ENCODE measurements around the gene GOLGA7B.

The GOLGA7B gene

DNA sequence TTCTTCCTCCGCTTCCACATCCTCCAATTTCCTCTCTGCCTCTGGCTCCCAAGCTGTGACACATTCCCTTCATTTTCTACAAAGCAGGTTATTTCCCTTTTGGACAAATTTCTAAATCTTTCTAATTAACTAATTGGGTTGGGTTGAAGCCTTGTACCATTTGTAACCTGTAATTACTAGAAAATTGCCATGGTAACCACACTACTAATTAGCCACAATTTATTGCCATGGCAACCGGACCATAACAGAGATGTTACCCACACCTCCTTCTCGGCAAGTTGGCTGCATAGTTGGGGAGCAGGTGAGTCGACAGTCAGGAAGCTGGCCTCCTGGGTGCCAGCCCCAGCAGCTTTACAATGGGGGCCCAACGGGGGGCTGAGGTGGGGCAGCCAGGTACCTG, 61.6 kb downstream of the GOLGA7B start:
- Mint-ChIP-seq H3K4me3 (no peak overlapping the region), H3K27me3 (peaks cover 22% of the 10 kb centered on the region), H3K27ac (ENCODE audit: low read depth) (no peak overlapping the region), H3K9me3 (no peaks in the 10 kb centered on the region), H3K36me3 (ENCODE audit: insufficient read depth) (peaks cover 1% of the 10 kb centered on the region), H3K4me1 (peaks cover 9% of the 10 kb centered on the region)
- ATAC-seq (replicated peaks; ENCODE audit: extremely low read depth, poor library complexity, severe bottlenecking) (no peak), DNase-seq (ENCODE audit: low spot score in 2 of 2) (no peak)

GRCh38 chr10:97913193-97913592, 63.5 kb downstream of the GOLGA7B start:
- Mint-ChIP-seq H3K9me3 (no peaks in the 10 kb centered on the region), H3K36me3 (ENCODE audit: insufficient read depth) (peaks cover 1% of the 10 kb centered on the region), H3K27ac (ENCODE audit: low read depth) (no peak overlapping the region), H3K4me3 (no peak overlapping the region), H3K27me3 (peaks cover 17% of the 10 kb centered on the region), H3K4me1 (peaks cover 9% of the 10 kb centered on the region)
- ATAC-seq (replicated peaks; ENCODE audit: extremely low read depth, poor library complexity, severe bottlenecking): no peak
- DNase-seq (ENCODE audit: low spot score in 2 of 2): no peak

DNA sequence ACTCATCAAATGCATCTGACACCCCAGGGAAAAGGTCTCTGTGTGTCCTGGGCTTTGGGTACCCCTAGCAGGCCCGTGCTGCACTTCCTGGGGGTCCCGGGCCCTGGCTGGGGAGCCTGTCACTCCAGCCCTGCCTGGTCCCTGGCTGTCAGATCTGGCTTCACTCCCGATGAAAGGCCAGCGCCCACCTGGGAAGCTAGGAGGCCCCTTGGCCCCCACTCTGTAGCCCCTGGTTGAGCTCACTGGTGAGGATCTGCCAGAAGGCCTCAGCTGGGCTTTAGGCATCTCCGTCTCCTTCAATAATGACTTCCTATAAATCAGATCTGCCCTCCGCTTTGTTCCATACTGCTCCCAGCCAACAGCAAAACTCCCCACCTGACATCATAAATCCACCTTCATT, 64.0 kb downstream of the GOLGA7B start:
- H3K4me1 Mint-ChIP-seq: peaks cover 9% of the 10 kb centered on the region
- H3K4me3 Mint-ChIP-seq: no peak overlapping the region
- H3K36me3 Mint-ChIP-seq (ENCODE audit: insufficient read depth): no peaks in the 10 kb centered on the region
- H3K27me3 Mint-ChIP-seq: peaks cover 21% of the 10 kb centered on the region
- no peaks in the 10 kb centered on the region for H3K9me3 Mint-ChIP-seq
- DNase-seq (ENCODE audit: low spot score in 2 of 2): no peak
- no peak for ATAC-seq (replicated peaks; ENCODE audit: extremely low read depth, poor library complexity, severe bottlenecking)
- no peak overlapping the region for H3K27ac Mint-ChIP-seq (ENCODE audit: low read depth)

DNA sequence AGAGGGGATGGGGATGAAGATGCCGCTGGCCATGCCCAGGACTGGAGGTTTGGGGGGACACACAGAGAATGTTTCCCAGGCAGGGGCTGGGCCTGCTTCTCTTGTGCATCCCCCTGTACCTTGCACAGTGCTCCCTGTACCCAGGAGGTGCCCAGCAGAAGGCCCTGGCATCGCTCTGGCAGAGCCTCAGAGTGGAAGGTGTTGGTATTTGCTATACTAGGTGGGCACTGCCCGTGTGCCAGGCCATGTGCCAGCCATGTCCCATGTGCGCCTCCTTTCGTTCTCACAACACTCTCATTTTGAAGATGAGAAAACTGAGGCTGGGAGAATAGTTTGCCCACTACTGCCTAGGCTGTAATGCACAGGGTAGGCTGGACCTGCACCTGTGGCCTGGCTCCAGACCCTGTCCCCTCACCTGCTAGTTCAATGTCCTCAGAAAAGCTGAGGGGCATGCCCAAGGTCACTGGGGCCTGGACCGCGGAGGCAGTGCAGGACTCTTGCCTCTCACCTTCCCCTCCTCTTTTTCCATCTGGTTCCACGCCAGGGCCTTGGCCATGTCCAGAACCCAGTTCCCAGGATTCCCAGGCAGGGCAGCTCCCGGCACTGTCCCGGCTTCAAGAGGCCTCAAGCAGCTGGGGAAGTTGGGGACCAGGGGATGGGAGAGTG, 64.7 kb downstream of the GOLGA7B start:
- peaks cover 27% of the 10 kb centered on the region for H3K27me3 Mint-ChIP-seq
- H3K27ac Mint-ChIP-seq (ENCODE audit: low read depth): no peak overlapping the region
- no peak overlapping the region for H3K4me3 Mint-ChIP-seq
- H3K36me3 Mint-ChIP-seq (ENCODE audit: insufficient read depth): no peaks in the 10 kb centered on the region
- no peak for ATAC-seq (replicated peaks; ENCODE audit: extremely low read depth, poor library complexity, severe bottlenecking)
- peaks cover 9% of the 10 kb centered on the region for H3K4me1 Mint-ChIP-seq
- no peaks in the 10 kb centered on the region for H3K9me3 Mint-ChIP-seq
- DNase-seq (ENCODE audit: low spot score in 2 of 2): no peak

DNA sequence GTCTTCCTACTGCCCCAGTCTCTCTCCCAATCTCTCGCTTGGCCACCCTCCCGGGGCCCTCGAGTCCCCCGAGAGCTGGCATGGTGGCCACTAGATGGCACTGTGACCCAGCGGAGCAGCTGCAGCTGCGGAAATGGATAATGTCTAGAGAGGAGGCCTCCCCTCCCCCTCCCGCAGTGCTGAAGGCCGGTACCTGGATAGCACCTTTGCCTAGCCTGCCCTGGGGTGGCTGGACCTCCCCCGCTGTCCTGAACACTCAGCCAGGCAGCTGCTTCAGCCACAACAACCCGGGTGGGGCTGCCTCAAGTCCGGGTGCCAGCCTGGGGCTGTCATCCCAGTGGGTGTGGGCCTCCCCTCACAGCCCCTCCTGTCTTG, 65.2 kb downstream of the GOLGA7B start:
- Mint-ChIP-seq H3K27me3 (peaks cover 27% of the 10 kb centered on the region), H3K4me3 (no peak overlapping the region)

GRCh38 chr10:97915346-97916131, 65.9 kb downstream of the GOLGA7B start:
- H3K27me3 Mint-ChIP-seq: peaks cover 27% of the 10 kb centered on the region
- ATAC-seq (replicated peaks; ENCODE audit: extremely low read depth, poor library complexity, severe bottlenecking): no peak
- no peak overlapping the region for H3K4me3 Mint-ChIP-seq
- no peak overlapping the region for H3K27ac Mint-ChIP-seq (ENCODE audit: low read depth)
- no peak for DNase-seq (ENCODE audit: low spot score in 2 of 2)
- H3K36me3 Mint-ChIP-seq (ENCODE audit: insufficient read depth): no peaks in the 10 kb centered on the region
- peaks cover 9% of the 10 kb centered on the region for H3K4me1 Mint-ChIP-seq
- H3K9me3 Mint-ChIP-seq: no peaks in the 10 kb centered on the region

More for the DNA sequence above, 65.2 kb downstream of the GOLGA7B start:
- DNase-seq (ENCODE audit: low spot score in 2 of 2): peak; percentile 49 to 64
- Mint-ChIP-seq H3K36me3 (ENCODE audit: insufficient read depth) (no peaks in the 10 kb centered on the region), H3K4me1 (peaks cover 9% of the 10 kb centered on the region), H3K27ac (ENCODE audit: low read depth) (no peak overlapping the region), H3K9me3 (no peaks in the 10 kb centered on the region)
- ATAC-seq (replicated peaks; ENCODE audit: extremely low read depth, poor library complexity, severe bottlenecking): peak; percentile 56

- peaks cover 9% of the 10 kb centered on the region for H3K4me1 Mint-ChIP-seq
- H3K4me3 Mint-ChIP-seq: no peak overlapping the region
- H3K9me3 Mint-ChIP-seq: no peaks in the 10 kb centered on the region
- no peak for ATAC-seq (replicated peaks; ENCODE audit: extremely low read depth, poor library complexity, severe bottlenecking)
- H3K27me3 Mint-ChIP-seq: peaks cover 27% of the 10 kb centered on the region
- H3K27ac Mint-ChIP-seq (ENCODE audit: low read depth): no peak overlapping the region
- DNase-seq (ENCODE audit: low spot score in 2 of 2): no peak
- H3K36me3 Mint-ChIP-seq (ENCODE audit: insufficient read depth): no peaks in the 10 kb centered on the region
Observed at GRCh38 chr10:97916586-97916985, 66.9 kb downstream of the GOLGA7B start.

- DNase-seq (ENCODE audit: low spot score in 2 of 2): no peak
- H3K27me3 Mint-ChIP-seq: peaks cover 30% of the 10 kb centered on the region
- no peak for ATAC-seq (replicated peaks; ENCODE audit: extremely low read depth, poor library complexity, severe bottlenecking)
- no peak overlapping the region for H3K27ac Mint-ChIP-seq (ENCODE audit: low read depth)
- H3K36me3 Mint-ChIP-seq (ENCODE audit: insufficient read depth): no peaks in the 10 kb centered on the region
- H3K9me3 Mint-ChIP-seq: no peaks in the 10 kb centered on the region
- peaks cover 9% of the 10 kb centered on the region for H3K4me1 Mint-ChIP-seq
- H3K4me3 Mint-ChIP-seq: no peak overlapping the region
Observed at GRCh38 chr10:97919012-97919411, 69.4 kb downstream of the GOLGA7B start.

- DNase-seq (ENCODE audit: low spot score in 2 of 2): no peak
- H3K27ac Mint-ChIP-seq (ENCODE audit: low read depth): no peak overlapping the region
- H3K9me3 Mint-ChIP-seq: no peaks in the 10 kb centered on the region
- no peak for ATAC-seq (replicated peaks; ENCODE audit: extremely low read depth, poor library complexity, severe bottlenecking)
- no peaks in the 10 kb centered on the region for H3K36me3 Mint-ChIP-seq (ENCODE audit: insufficient read depth)
- H3K4me1 Mint-ChIP-seq: no peaks in the 10 kb centered on the region
- H3K4me3 Mint-ChIP-seq: no peak overlapping the region
- H3K27me3 Mint-ChIP-seq: peaks cover 44% of the 10 kb centered on the region
Observed at GRCh38 chr10:97920865-97921264, 71.2 kb downstream of the GOLGA7B start.
